Lower leg skin (tissue), 3 donors: Measurements from ENCODE around the gene ZC3H10.
A peak's percentile ranks its signal among the peaks of the same experiment; 100 is the strongest.

Experiments
- CTCF ChIP-seq, 3 donors: fragments of 450-650 bp; IDR thresholded peaks; one replicate each; pipeline ENCODE4 v1.5.1; 2016; ENCODE audit warnings: antibody characterized with exemption in 3 of 3, mild to moderate bottlenecking in 3 of 3, moderate library complexity in 2 of 3
- POLR2A ChIP-seq, 2 donors: fragments of 450-650 bp; IDR thresholded peaks; one replicate each; pipeline ENCODE4 v1.6.1; 2016 to 2017; ENCODE audit warnings: antibody characterized with exemption in 2 of 2, mild to moderate bottlenecking in 1 of 2, moderate library complexity in 1 of 2

GRCh38 chr12:56119361-56119796 is 1.3 kb downstream of the ZC3H10 start:
- TF ChIP-seq POLR2A (IDR thresholded peaks at IDR 0.05): no peak
- TF ChIP-seq CTCF (IDR thresholded peaks at IDR 0.05): peak in 1 of 3 donors; percentile 93
